Mesendoderm (in vitro differentiated cells): Measurements from ENCODE around the gene SLC28A1.
"Not testable (repeated sequence)": the region's sequence is repeated elsewhere in the genome, so short reads cannot be mapped to it uniquely, and the experiment has no call there.

Source experiments
- DNase-seq: peaks from one replicate; pipeline ENCODE4 v3.0.0; 2013
- H2AK5ac ChIP-seq: 2 replicates; pipeline ENCODE4 v1.6.1; 2013; ENCODE audit warnings: low read length, inconsistent platforms
- H2BK120ac ChIP-seq: 2 replicates; pipeline ENCODE4 v1.6.1; 2013; ENCODE audit warnings: low read depth, mild to moderate bottlenecking, low read length, moderate library complexity, mixed read lengths
- H2BK15ac ChIP-seq: replicated peaks from 2 replicates; pipeline ENCODE4 v1.6.1; 2013; ENCODE audit warnings: low read depth, mild to moderate bottlenecking, moderate library complexity
- H2BK5ac ChIP-seq: 2 replicates; pipeline ENCODE4 v1.6.1; 2013; ENCODE audit warnings: low read length, inconsistent platforms
- H3K18ac ChIP-seq: 2 replicates; pipeline ENCODE4 v1.6.1; 2013; ENCODE audit warnings: mild to moderate bottlenecking, low read length, mixed read lengths
- H3K23ac ChIP-seq: one replicate; pipeline ENCODE4 v1.6.1; 2013; ENCODE audit warnings: low read length
- H3K27ac ChIP-seq: 2 replicates; pipeline ENCODE4 v1.5.1; 2013; ENCODE audit warnings: low read depth, mild to moderate bottlenecking, inconsistent platforms, low read length, moderate library complexity
- H3K27me3 ChIP-seq: 2 replicates; pipeline ENCODE4 v1.6.1; 2013; ENCODE audit warnings: low read length, control low read depth, mild to moderate bottlenecking, inconsistent platforms; ENCODE audit not compliant: insufficient read depth, poor library complexity
- H3K36me3 ChIP-seq: 2 replicates; pipeline ENCODE4 v1.6.1; 2013; ENCODE audit warnings: low read length, inconsistent platforms; ENCODE audit not compliant: control insufficient read depth, insufficient read depth
- H3K4ac ChIP-seq: one replicate; pipeline ENCODE4 v1.6.1; 2013; ENCODE audit warnings: low read depth, mild to moderate bottlenecking, low read length, moderate library complexity
- H3K4me1 ChIP-seq: 2 replicates; pipeline ENCODE4 v1.6.1; 2013; ENCODE audit warnings: low read depth, low read length, inconsistent platforms; ENCODE audit not compliant: control insufficient read depth
- H3K4me2 ChIP-seq: 2 replicates; pipeline ENCODE4 v1.6.1; 2013; ENCODE audit warnings: low read length
- H3K4me3 ChIP-seq: 2 replicates; pipeline ENCODE4 v1.5.1; 2013; ENCODE audit warnings: mild to moderate bottlenecking, low read length
- H3K56ac ChIP-seq: one replicate; pipeline ENCODE4 v1.6.1; 2013; ENCODE audit warnings: low read length
- H3K79me1 ChIP-seq: 2 replicates; pipeline ENCODE4 v1.6.1; 2013; ENCODE audit warnings: low read length, inconsistent platforms
- H3K79me2 ChIP-seq: 2 replicates; pipeline ENCODE4 v1.6.1; 2013; ENCODE audit warnings: mild to moderate bottlenecking, low read length; ENCODE audit not compliant: control insufficient read depth, insufficient read depth
- H3K9ac ChIP-seq: 2 replicates; pipeline ENCODE4 v1.6.1; 2013; ENCODE audit warnings: low read length, inconsistent platforms
- H4K5ac ChIP-seq: one replicate; pipeline ENCODE4 v1.6.1; 2013; ENCODE audit warnings: low read length
- H4K8ac ChIP-seq: one replicate; pipeline ENCODE4 v1.6.1; 2013; ENCODE audit warnings: low read depth, mild to moderate bottlenecking, control low read depth, low read length, moderate library complexity
- WGBS: extraction: QIAGEN DNeasy Blood & Tissue Kit; methylation state at CpG from one replicate; pipeline ENCODE4 v1.1.7; 2013; ENCODE audit warnings: low lambda C conversion rate, missing lambda C conversion rate; ENCODE audit not compliant: insufficient coverage; ENCODE audit errors: extremely low coverage; 5-methylcytosine and 5-hydroxymethylcytosine counted together

SLC28A1 gene

GRCh38 chr15:84840255-84840654 is 44.2 kb upstream of the SLC28A1 start:
- WGBS, result no CpG with 5 or more reads among the region's 10 CpGs
- no peak overlapping the region for H3K9ac ChIP-seq
- H3K18ac ChIP-seq, result no peak overlapping the region
- DNase-seq, result no peak
- no peaks in the 10 kb centered on the region for H3K27me3 ChIP-seq
- H2AK5ac ChIP-seq, result no peak overlapping the region
- no peaks in the 10 kb centered on the region for H3K79me2 ChIP-seq
- H3K56ac ChIP-seq, result no peak overlapping the region
- no peak overlapping the region for H4K8ac ChIP-seq
- H3K4me1 ChIP-seq, result no peaks in the 10 kb centered on the region
- H3K27ac ChIP-seq, result no peak overlapping the region
- H3K36me3 ChIP-seq, result peaks cover 4% of the 10 kb centered on the region
- peaks cover 4% of the 10 kb centered on the region for H3K79me1 ChIP-seq
- no peak overlapping the region for H2BK120ac ChIP-seq
- no peak overlapping the region for H3K4ac ChIP-seq
- H4K5ac ChIP-seq, result no peak overlapping the region
- H3K4me3 ChIP-seq, result no peak overlapping the region
- H2BK15ac ChIP-seq, result no peak overlapping the region
- H3K23ac ChIP-seq, result no peak overlapping the region
- no peak overlapping the region for H3K4me2 ChIP-seq
- no peak overlapping the region for H2BK5ac ChIP-seq

- no peaks in the 10 kb centered on the region for H3K4me1 ChIP-seq
- no peak overlapping the region for H3K4ac ChIP-seq
- no peak overlapping the region for H3K4me2 ChIP-seq
- H3K36me3 ChIP-seq, result peaks cover 4% of the 10 kb centered on the region
- no peak overlapping the region for H3K4me3 ChIP-seq
- H2BK120ac ChIP-seq, result no peak overlapping the region
- WGBS, result no CpG with 5 or more reads among the region's 12 CpGs
- H2AK5ac ChIP-seq, result no peak overlapping the region
- H2BK5ac ChIP-seq, result no peak overlapping the region
- H2BK15ac ChIP-seq, result no peak overlapping the region
- H3K79me2 ChIP-seq, result no peaks in the 10 kb centered on the region
- no peak overlapping the region for H4K8ac ChIP-seq
- no peak overlapping the region for H3K27ac ChIP-seq
- H3K79me1 ChIP-seq, result peaks cover 3% of the 10 kb centered on the region
- no peak overlapping the region for H3K9ac ChIP-seq
- H3K23ac ChIP-seq, result no peak overlapping the region
- H3K27me3 ChIP-seq, result no peaks in the 10 kb centered on the region
- H3K56ac ChIP-seq, result no peak overlapping the region
- DNase-seq, result no peak
- H3K18ac ChIP-seq, result no peak overlapping the region
- no peak overlapping the region for H4K5ac ChIP-seq
Observed at GRCh38 chr15:84840741-84841429, 43.6 kb upstream of the SLC28A1 start.

GRCh38 chr15:84842781-84843180 is 41.7 kb upstream of the SLC28A1 start:
- H3K27me3 ChIP-seq, result no peaks in the 10 kb centered on the region
- H3K4me2 ChIP-seq, result no peak overlapping the region
- no peak overlapping the region for H3K27ac ChIP-seq
- no peak overlapping the region for H3K4ac ChIP-seq
- peaks cover 4% of the 10 kb centered on the region for H3K36me3 ChIP-seq
- no peak overlapping the region for H3K18ac ChIP-seq
- no peak overlapping the region for H3K9ac ChIP-seq
- no peak overlapping the region for H2AK5ac ChIP-seq
- H2BK5ac ChIP-seq, result no peak overlapping the region
- no peaks in the 10 kb centered on the region for H3K79me2 ChIP-seq
- H2BK15ac ChIP-seq, result no peak overlapping the region
- no peak overlapping the region for H3K56ac ChIP-seq
- no peak overlapping the region for H4K8ac ChIP-seq
- peaks cover 2% of the 10 kb centered on the region for H3K79me1 ChIP-seq
- DNase-seq, result no peak
- H2BK120ac ChIP-seq, result no peak overlapping the region
- H4K5ac ChIP-seq, result no peak overlapping the region
- H3K23ac ChIP-seq, result no peak overlapping the region
- no peak overlapping the region for H3K4me3 ChIP-seq
- H3K4me1 ChIP-seq, result no peaks in the 10 kb centered on the region
- no CpG with 5 or more reads among the region's 1 CpG for WGBS

GRCh38 chr15:84844964-84845363 is 39.5 kb upstream of the SLC28A1 start:
- H4K8ac ChIP-seq, result no peak overlapping the region
- H3K4me2 ChIP-seq, result no peak overlapping the region
- no peak overlapping the region for H3K23ac ChIP-seq
- no peak overlapping the region for H2BK15ac ChIP-seq
- H2AK5ac ChIP-seq, result no peak overlapping the region
- H3K9ac ChIP-seq, result no peak overlapping the region
- H3K4ac ChIP-seq, result no peak overlapping the region
- H2BK120ac ChIP-seq, result no peak overlapping the region
- H3K79me2 ChIP-seq, result no peaks in the 10 kb centered on the region
- H3K56ac ChIP-seq, result no peak overlapping the region
- no peak overlapping the region for H3K27ac ChIP-seq
- H3K4me1 ChIP-seq, result no peaks in the 10 kb centered on the region
- no peak overlapping the region for H3K18ac ChIP-seq
- DNase-seq, result no peak
- H3K79me1 ChIP-seq, result peaks cover 2% of the 10 kb centered on the region
- no CpG with 5 or more reads among the region's 2 CpGs for WGBS
- H4K5ac ChIP-seq, result no peak overlapping the region
- no peak overlapping the region for H3K4me3 ChIP-seq
- peaks cover 1% of the 10 kb centered on the region for H3K36me3 ChIP-seq
- H3K27me3 ChIP-seq, result no peaks in the 10 kb centered on the region
- H2BK5ac ChIP-seq, result no peak overlapping the region

GRCh38 chr15:84845631-84846030 is 38.8 kb upstream of the SLC28A1 start:
- H2BK120ac ChIP-seq, H4K8ac ChIP-seq, H3K27ac ChIP-seq, H2BK15ac ChIP-seq, H3K56ac ChIP-seq, H4K5ac ChIP-seq, H3K4me3 ChIP-seq, H3K18ac ChIP-seq, H2BK5ac ChIP-seq, H3K23ac ChIP-seq, H3K4me2 ChIP-seq, H3K27me3 ChIP-seq, H2AK5ac ChIP-seq, H3K4me1 ChIP-seq, H3K79me2 ChIP-seq, H3K4ac ChIP-seq, H3K9ac ChIP-seq, H3K79me1 ChIP-seq, H3K36me3 ChIP-seq: not testable (repeated sequence)
- no CpG with 5 or more reads among the region's 7 CpGs for WGBS
- DNase-seq, result peak; percentile 72

- H3K36me3 ChIP-seq, result peaks cover 1% of the 10 kb centered on the region
- H2BK120ac ChIP-seq, result no peak overlapping the region
- no peak for DNase-seq
- H3K4me2 ChIP-seq, result no peak overlapping the region
- no peak overlapping the region for H3K18ac ChIP-seq
- no peak overlapping the region for H3K56ac ChIP-seq
- no peak overlapping the region for H3K23ac ChIP-seq
- H3K79me1 ChIP-seq, result peaks cover 2% of the 10 kb centered on the region
- H3K27ac ChIP-seq, result no peak overlapping the region
- H2BK15ac ChIP-seq, result no peak overlapping the region
- H3K27me3 ChIP-seq, result no peaks in the 10 kb centered on the region
- H3K9ac ChIP-seq, result no peak overlapping the region
- H2BK5ac ChIP-seq, result no peak overlapping the region
- no CpG with 5 or more reads among the region's 1 CpG for WGBS
- no peak overlapping the region for H4K5ac ChIP-seq
- no peak overlapping the region for H3K4ac ChIP-seq
- H3K79me2 ChIP-seq, result no peaks in the 10 kb centered on the region
- H3K4me3 ChIP-seq, result no peak overlapping the region
- H3K4me1 ChIP-seq, result no peaks in the 10 kb centered on the region
- no peak overlapping the region for H4K8ac ChIP-seq
- no peak overlapping the region for H2AK5ac ChIP-seq
Observed at GRCh38 chr15:84846269-84846668, 38.2 kb upstream of the SLC28A1 start.
